ENCODE data around the gene DGUOK. TPM values are rescaled to one million over a fixed set of nuclear protein-coding genes. Genes with fewer than 3 reads are reported as not detected.

The DGUOK gene
- total RNA-seq, 1 experiment from 2014 or later: 52.2 TPM

DNA sequence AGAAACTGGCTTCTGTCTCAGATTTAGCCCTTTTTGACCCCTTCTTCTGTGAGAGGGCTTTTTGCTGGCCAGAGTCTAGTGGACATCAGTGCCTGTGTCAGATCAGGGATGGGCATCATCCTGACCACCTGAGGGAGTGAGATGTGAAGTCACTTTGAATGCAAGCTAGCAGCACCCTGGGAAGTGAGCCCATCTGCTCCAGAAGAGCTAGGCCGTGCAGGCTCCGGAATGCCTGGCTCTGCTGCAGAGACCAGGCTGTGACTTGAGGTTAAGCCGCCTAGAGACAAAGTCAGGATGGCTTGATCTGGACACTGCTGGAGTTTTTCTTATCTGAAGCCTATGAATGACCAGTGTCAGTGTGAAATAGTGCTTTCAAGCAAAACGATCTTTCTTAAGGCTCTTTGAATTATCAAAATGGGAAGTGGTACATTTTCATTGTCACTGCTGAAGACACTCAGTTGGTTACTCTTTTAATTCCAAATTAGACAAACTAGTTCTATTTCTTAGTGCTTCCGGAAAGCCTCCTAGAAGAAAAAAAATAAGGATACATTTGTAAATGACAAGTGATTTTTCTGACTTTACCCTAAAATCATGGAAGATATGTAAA lies 20.8 kb downstream of the DGUOK start:
- DNase-seq (ENCODE audit: low read depth): no peak

DNA sequence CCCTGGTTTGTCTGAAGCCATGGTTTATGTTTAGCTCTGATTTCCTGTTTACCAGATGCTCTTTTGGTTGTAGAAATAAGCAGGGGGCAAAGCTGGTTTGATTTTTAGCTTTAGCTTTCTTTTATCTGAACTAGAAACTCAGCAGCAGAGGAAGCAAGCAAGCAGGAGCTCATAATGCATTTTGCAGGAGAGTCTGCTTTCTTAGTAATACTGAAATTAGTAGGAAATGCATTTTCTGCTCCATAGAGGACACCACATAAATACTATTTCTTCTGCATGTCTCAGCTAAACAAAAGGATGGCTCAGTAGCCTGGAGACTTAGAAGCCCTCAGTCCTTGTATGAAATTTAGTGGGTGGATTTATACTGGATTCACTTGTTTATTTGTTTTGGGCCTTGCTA lies 23.1 kb downstream of the DGUOK start:
- no peak for DNase-seq (ENCODE audit: low read depth)

DNA sequence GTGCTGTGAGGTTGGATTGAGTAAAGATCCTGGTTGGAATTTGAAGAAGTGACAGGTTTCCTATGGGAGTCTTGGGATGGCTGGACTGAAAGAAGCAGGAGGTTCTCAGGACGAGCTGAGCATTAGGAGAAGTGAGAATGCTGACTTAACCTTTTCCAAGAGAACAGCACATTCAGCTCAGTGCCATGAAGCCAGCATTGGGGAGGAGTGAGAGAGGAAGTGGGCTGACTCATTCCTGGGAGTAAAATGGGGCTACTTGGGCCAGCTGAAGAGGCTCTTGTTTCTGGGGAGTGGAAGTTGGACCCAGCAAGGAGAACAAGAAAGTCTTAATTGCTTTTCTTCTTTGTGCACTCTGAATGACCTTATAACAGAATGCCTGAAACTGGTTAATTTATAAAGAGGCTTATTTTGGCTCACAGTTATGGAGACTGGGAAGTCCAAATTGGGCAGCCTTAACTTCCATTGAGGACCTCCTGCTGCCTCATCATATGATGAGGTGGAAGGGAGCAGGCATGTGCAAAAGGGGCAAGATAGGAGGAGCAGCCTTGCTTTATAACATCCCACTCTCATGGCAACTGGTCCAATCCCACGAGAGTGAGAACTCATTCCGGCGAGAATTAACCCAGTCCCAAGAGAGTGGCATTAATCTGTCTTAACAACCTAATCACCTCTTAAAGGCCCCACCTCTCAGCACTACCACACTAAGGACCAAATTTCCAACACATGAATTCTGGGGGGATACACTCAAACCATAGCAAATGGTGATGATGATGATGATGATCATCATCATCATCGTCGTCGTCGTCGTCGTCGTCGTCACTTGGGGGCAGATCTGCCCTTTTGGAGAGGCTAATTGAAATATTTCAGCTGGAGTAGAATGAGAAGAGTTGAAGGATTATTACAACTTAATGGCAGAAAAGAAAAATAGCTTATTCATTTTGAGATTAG lies 26.1 kb downstream of the DGUOK start:
- DNase-seq (ENCODE audit: low read depth): peak; percentile 52

DNA sequence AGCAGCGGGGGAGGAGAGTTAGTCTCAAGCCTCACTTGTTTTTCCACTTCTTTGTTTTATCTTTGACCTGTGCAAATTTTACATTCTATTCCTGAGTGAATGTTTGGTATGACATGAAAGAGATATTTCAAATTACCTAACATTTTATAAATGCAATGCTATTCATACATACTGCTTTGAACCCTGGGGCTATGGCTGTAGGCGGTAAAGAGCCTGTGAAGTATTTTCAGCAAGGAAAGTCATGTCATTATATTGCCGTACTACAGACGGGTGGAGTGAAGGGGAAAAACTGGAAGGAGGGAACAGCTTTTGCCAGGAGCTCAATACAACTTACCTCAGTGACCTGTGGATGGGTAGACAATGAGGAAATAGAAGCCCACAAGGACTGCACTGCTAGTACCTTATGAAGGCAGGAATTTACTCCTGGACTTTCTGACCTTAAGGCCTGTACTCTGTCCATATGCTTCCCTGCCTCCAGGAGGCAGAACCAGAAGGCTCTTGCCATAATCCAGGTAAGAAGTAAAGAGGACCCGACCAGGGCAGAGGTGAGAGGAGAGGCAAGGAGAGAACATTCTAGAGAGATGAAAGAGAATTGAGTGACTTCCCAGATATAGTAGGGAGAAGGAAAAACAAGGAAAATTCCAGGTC lies 29.7 kb downstream of the DGUOK start:
- no peak for DNase-seq (ENCODE audit: low read depth)

DNA sequence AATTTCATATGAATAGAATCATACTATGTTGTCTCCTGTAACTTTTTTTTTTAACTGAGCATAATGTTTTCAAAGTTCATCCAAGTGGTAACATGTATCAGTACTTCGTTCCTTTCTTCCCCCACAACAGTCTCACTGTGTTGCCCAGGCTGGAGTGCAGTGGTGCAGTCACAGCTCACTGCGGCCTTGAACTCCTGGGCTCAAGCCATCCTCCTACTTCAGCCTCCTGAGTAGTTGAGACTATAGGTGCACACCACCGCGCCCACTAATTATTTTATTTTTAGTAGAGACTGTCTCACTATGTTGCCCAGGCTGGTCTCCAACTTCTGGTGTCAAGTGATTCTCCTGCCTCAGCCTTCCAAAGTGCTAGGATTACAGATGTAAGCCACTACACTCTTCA lies 34.6 kb downstream of the DGUOK start:
- no peak for DNase-seq (ENCODE audit: low read depth)

DNA sequence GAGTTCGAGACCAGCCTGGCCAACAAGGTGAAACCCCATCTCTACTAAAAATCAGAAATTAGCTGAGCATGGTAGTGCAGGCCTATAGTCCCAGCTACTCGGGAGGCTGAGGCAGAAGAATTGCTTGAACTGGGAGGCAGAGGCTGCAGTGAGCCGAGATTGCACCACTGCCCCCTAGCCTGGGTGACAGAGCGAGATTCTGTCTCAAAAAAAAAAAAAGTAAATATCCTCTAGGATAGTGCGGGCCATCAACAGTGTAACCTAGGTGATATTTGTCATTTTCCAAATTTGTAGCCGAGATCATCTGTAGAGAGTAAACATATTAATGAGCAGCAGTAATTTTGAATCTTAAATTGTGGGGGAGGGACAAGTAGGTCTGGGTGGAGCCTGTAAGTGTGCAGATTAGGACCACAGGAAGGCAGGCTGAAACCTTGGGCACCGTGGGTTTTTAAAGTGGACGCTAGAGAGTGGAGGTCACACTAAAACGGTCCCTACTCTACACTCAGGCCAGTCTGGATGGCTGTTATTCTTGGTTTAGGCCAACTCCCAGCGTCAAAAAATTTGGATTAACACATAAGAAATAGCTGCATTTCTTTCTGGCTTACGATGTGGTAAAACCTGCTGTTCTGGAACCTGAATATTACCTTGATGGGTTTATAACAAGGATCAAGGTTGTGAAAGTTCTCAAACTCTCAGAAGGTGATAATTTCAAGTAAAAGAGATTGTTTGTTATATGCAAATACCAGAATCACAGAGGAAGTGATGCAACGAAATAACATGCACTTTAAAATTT lies 35.3 kb downstream of the DGUOK start:
- no peak for DNase-seq (ENCODE audit: low read depth)

DNA sequence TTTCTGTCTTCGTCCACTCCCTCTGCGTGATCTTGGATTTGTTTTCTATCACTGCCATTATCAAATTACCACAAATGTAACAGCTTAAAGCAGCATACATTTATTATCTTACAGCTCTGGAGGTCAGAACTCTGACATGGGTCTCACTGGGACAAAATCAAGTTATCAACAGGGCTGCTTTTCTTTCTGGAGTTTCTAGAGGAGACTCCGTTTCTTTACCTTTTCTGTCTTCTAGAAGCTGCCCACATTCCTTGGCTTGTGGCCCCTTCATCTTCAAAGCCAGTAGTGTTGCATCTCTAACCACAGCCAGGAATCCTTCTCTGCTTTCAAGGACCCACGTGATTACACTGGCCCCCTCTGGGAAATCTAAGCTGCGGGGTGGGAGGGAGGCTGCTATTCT lies 36.1 kb downstream of the DGUOK start:
- DNase-seq (ENCODE audit: low read depth): no peak

DNA sequence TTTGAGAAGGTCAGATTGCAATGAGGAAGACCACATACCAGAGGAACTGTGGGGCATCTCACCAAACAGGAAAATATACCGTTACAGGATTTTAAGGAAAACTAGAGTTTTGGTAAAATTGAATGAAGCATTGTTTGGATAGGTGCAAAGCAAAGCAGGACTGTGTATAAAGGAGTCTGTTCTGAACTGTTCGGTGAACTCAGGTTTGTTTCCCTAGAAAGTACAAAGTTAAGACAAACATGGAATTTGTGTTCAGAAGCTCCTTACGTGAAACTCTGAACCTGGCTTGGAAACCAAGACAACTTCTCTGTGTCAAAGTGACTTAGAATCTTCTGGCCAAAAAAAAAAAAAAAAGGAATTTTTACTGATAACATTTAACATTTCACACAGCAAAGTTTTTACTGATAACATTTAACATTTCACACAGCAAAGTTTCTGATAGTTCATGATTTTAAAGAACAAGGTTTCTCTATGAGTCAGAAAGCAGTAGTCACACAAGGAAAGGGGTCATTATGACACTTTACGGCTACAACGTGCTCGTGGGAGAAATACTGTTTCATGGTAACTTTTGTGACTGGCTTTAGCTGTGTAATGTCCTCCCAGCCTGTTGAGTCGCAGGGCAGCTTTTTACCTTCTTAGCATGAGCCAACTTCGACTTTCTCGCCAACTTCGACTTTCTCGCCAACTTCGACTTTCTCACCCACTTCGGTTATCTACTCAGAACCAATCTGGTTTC lies 36.9 kb downstream of the DGUOK start:
- no peak for DNase-seq (ENCODE audit: low read depth)

DNA sequence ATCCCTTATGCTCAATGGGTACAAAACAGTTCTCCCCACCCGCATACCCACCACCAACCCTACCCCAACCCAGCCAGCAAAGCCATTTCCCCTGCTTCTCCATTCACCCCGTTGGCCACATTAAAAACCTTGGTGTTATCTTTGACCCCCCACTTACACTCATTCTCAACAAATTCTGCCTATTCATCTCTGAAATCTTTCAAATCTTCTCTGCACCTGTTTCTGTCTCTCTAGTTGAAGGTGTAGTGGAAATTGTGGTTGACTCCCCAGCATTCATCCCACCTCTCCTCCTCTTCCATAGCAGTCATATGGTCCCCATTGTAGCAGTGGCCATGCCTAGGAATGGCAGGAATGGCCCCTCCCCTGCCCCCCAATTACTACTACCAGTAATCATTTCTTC lies 37.5 kb downstream of the DGUOK start:
- no peak for DNase-seq (ENCODE audit: low read depth)

DNA sequence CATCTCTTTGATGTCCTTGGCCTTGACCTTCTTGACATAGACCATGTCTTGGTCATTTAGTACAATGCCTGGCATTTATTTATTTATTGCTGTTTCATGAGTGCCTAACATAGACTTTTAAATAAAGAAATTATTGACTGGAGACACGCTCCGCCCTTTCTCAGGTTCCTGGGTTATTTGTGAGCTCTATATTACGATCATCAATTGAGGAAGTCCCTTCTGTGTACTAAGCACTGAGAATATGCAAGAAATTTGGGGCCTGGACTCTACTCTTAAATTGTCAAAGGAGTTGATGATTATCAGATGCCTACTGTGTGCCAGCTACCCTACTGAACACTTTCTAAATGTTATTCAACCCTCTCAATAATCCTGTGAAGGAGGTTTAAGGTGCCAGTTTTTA lies 38.4 kb downstream of the DGUOK start:
- no peak for DNase-seq (ENCODE audit: low read depth)

DNA sequence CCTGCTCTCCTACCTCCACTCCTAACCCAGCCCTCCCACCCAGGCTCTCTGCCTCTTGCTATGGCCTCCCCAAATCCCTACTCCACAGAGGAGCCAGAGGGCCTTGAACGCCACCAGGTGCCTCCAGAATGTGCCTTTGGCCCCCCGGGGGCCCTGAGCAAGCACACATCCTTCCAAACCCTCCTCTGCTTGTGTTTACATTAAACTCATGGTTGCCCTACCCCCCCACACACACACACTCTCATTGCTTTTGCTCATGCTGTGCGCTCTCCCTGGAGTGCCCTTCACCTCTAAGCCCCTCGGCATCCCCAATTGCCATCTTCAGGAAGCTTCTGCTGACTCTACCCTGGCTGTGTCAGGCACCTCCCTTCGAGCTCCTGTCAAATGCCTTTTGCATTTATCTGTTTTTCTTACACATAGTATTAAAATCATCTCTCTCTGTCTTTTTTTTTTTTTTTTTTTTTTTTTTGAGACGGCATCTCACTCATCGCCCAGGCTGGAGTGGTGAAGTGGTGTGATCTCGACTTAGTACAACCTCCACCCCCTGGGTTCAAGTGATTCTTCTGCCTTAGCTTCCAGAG lies 41.8 kb downstream of the DGUOK start:
- DNase-seq (ENCODE audit: low read depth): no peak

DNA sequence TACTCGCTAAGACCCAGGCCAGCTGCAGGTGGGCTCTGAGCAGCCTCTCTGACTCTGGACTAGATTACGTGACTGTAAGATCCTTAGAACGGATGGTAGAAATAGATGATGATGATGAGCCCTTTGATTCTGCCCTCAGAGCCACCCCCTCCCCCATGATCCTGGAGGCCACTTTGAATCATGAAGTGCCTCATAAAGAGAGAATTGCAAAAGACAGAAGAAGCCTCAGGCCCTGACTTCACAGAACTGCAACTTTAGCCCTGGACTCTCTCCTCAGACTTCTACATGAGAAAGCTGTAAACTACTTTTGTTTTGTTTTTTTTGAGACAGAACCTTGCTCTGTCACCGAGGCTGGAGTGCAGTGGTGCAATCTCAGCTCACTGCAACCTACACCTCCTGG lies 42.7 kb downstream of the DGUOK start:
- DNase-seq (ENCODE audit: low read depth): no peak

DNA sequence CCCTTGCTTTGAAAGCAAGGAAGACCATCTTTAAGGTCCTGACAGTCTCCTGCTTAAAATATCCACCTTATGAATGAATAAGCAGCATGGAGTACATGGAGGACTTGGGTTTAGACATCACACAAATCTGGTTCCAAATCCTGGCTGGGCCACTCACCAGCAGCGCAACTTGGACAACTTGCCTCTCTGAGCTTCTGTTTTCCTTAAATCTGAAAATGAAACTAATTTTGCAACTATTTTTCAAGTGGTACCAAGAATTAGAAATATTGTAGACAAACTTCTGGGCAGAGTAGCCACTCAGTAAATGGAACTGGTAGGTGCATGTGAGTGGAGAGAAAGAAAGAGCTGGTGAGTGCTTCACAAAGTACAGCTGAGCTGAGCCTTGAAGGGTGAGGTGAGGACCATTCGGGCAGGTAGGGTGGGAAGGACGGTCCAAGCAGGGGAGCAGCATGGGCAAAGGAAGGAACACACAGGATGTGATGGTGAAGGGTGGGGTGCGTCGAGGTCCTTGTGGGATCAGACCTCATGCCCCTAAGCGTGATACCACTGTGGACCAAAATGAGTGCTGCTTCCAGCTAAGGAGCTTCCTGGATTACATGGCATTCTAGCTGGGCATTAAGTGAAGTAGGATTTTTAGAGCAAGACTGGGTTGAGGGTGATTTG lies 43.6 kb downstream of the DGUOK start:
- no peak for DNase-seq (ENCODE audit: low read depth)

DNA sequence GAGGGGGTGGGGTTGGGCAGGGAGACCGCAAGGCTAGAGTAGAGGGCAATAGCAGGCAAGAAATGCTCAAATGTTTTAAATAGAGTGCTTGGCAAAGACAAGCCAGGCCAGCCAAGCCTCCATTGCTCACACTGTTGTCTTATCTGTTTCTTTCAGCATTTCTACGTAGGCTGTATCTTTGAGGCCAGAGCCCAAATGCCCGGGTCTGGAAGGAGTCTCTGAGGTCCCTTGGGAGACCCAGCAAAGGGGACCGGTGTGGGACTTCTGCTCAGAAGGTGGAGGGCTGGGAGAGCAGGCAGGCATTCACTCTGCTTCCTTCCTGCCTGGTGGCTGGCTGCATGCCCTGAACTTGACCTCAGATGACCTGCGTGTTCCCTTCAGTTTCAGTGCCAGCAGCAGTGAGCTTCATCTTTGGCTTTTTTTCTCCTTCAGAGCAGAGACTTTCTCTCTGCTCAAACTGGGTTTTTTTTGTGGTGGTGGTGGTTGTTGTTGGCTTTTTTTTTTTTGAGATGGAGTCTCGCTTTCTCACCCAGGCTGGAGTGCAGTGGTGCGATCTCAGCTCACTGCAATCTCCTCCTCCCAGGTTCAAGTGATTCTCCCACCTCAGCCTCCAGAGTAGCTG lies 44.3 kb downstream of the DGUOK start:
- DNase-seq (ENCODE audit: low read depth): peak; percentile 48

DNA sequence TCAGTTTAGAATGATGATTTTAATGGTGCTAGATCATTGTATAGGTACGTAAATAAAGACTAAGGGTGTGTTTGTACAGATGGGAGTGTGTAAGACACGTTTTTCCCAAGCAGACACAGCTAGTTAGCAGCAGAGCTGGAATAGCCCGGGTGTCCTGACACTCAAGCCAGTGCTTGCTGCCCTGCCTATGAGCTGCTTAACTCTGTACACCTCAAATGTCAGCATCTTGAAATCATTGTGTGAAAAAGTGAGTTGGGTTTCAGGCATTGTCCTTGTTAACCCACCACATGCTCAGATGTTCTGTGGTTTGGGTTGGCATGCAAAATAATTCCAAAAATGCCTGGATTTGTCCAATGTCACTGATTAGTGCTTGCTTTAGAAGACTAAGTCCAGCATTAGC lies 45.0 kb downstream of the DGUOK start:
- DNase-seq (ENCODE audit: low read depth): no peak

DNA sequence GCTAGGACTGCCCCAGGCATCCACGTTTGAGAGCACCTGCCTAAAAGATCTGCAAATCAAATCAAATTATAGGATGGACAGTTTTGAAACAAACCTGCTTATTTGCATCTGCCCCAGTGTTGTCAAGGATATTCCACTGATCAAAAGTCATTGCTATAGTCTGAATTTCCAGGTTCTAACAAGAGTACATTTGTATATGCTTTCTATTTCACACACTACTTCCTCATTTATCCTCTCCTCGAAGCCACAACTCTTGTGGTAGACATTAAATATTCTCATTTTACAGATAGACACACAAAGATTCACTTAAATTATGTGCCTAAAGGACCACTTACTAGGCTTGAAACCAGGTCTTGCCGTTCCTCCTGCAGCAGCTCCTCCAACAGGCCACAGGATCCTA lies 46.2 kb downstream of the DGUOK start:
- DNase-seq (ENCODE audit: low read depth): no peak

DNA sequence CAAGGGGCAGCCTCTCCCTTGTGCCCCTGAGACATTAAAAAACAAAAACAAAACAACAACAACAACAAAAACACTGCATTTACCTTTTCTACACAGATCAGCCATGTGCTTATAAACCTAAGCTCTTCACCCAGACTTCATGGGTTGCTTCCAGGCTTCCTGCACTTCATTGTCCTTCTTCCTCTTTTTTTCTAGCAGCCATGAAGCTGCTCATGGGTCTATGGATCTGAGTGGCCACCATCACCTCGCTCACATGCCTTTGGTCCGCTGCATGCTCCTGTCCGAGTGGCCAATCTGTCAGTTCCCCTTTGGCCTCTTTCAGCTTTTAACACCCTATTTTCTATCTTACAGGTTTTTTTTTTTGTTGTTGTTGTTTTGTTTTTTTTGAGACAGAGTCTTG lies 49.1 kb downstream of the DGUOK start:
- no peak for DNase-seq (ENCODE audit: low read depth)

DNA sequence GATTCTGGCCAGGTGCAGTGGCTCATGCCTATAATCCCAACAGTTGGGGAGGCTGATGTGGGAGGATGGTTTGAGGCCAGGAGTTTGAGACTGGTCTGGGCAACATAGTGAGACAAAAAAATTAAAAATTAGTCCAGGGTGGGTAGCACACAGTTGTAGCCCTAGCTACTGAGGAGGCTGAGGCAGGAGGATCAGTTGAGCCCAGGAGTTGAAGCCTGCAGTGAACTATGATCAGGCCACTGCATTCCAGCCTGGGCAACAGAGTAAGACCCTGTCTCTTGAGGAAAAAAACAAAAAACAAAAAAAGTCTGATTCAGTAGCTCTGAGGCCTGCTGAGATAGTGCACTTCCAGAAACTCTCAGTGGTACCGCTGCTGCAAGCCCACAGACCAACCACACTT lies 50.1 kb downstream of the DGUOK start:
- DNase-seq (ENCODE audit: low read depth): no peak

DNA sequence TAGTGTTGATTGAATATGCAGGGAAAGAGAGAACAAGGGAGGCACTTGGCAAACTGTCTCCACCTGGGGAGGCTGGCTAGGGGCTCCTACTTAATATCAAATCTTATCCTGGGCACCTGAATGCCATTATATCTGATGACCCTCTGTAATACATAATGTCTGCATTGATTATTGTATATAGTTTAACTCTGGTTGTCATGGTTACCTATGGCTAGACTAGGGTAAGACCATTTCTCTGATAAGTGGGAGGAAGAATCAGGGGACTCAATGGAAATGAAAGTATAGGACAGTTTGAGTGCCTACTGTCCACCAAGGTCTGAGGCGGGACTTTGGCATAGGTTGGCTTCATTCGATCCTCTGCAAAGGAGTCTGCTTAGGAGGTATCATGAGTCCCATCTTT lies 50.8 kb downstream of the DGUOK start:
- no peak for DNase-seq (ENCODE audit: low read depth)

DNA sequence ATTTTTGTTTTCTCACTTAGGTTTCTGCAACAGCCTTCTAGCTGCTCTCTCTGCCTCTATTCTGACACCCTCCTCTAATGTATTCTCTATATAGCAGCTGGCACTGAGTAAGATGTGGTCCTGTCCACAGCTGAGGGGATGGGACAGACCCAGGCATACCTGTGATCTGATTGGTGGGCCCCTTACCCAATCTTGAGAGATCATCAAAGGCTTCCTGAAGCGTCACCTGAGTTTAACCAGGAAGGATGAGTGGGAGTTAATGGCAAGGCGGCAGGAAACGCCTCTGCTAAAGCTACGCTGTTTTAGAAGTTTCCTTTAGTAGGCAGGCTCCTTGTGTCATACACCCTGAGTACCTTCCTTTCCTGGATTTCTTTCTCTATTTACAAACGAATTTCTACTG lies 52.3 kb downstream of the DGUOK start:
- DNase-seq (ENCODE audit: low read depth): no peak

Data from Daoy (cell line).